Panc1 (cell line): ENCODE data around the gene ITGAL. TPM values are rescaled to one million over a fixed set of nuclear protein-coding genes. Genes with fewer than 3 reads are reported as not detected.
A peak's percentile ranks its signal among the peaks of the same experiment; 100 is the strongest.

Source experiments
- ATAC-seq: fragments of 200-7000 bp; cut with Tn5 transposase; 2 replicates; pipeline ENCODE4 v1.9.1; 2020; ENCODE audit warnings: mild to moderate bottlenecking, moderate library complexity
- BruUV-seq: library from RNA; stranded (reverse); fragments of 400-500 nt; replicated peaks from 2 replicates; lab custom pipeline; 2021; lab: Mats Ljungman, UMichigan
- CTCF ChIA-PET: fragments of 300-600 bp; sonication (Branson Sonifier 250); formaldehyde crosslinking; loops from one replicate; lab custom pipeline; 2022; ENCODE audit warnings: antibody characterized with exemption; lab: Charles Lee
- POLR2A ChIA-PET: fragments of 300-600 bp; sonication (Branson Sonifier 250); formaldehyde crosslinking; loops from one replicate; lab custom pipeline; 2022; ENCODE audit warnings: antibody characterized with exemption; lab: Charles Lee
- DNase-seq: peaks from one replicate; pipeline ENCODE4 v3.0.0-alpha.2; 2010; ENCODE audit warnings: low read depth, low spot score
- H3K27ac ChIP-seq: 2 replicates; pipeline ENCODE4 v1.5.1; 2011; ENCODE audit warnings: mild to moderate bottlenecking, low read length, inconsistent platforms
- H3K27me3 ChIP-seq: fragments of 200-500 bp; sonication (Bioruptor generic); 2 replicates; pipeline ENCODE4 v1.6.0; 2014; ENCODE audit warnings: low read length, inconsistent platforms; ENCODE audit not compliant: control insufficient read depth, insufficient read depth
- H3K36me3 ChIP-seq: fragments of 200-500 bp; sonication (Bioruptor generic); 2 replicates; pipeline ENCODE4 v1.5.1; 2014; ENCODE audit warnings: inconsistent platforms, mild to moderate bottlenecking, low read length, moderate library complexity; ENCODE audit not compliant: control insufficient read depth, insufficient read depth
- H3K4me1 ChIP-seq: 2 replicates; pipeline ENCODE4 v1.5.1; 2011; ENCODE audit warnings: inconsistent platforms, mild to moderate bottlenecking, low read length, moderate library complexity; ENCODE audit not compliant: control insufficient read depth, insufficient read depth
- H3K4me3 ChIP-seq, 2 experiments: 2 replicates each; pipeline ENCODE4 v1.5.1; 2011 to 2012; ENCODE audit warnings: low read depth in 2 of 2, low read length in 2 of 2, mild to moderate bottlenecking in 2 of 2, inconsistent platforms in 1 of 2, moderate library complexity in 1 of 2
- H3K9me3 ChIP-seq: fragments of 200-500 bp; sonication (Bioruptor generic); 2 replicates; pipeline ENCODE4 v1.5.1; 2014; ENCODE audit warnings: low read depth, mild to moderate bottlenecking, inconsistent platforms, low read length, moderate library complexity; ENCODE audit not compliant: control insufficient read depth, insufficient read depth
- POLR2AphosphoS5 ChIP-seq: IDR thresholded peaks from 2 replicates; pipeline ENCODE4 v1.6.1; 2012; ENCODE audit warnings: mild to moderate bottlenecking, low read depth, low read length, moderate library complexity
- REST ChIP-seq, 2 experiments: IDR thresholded peaks; 2 replicates each; pipeline ENCODE4 v1.6.1; 2011 to 2012; ENCODE audit warnings: low read depth in 2 of 2, control low read depth in 1 of 2, low read length in 1 of 2, mild to moderate bottlenecking in 1 of 2, moderate library complexity in 1 of 2; ENCODE audit not compliant: insufficient read depth in 1 of 2
- SIN3A ChIP-seq: IDR thresholded peaks from 2 replicates; pipeline ENCODE4 v1.6.1; 2012; ENCODE audit warnings: low read depth, mild to moderate bottlenecking, low read length, moderate library complexity, borderline replicate concordance; ENCODE audit not compliant: insufficient read depth
- TCF7L2 ChIP-seq: IDR thresholded peaks from 2 replicates; pipeline ENCODE4 v1.6.1; 2011; ENCODE audit warnings: mild to moderate bottlenecking, low read depth, low read length, inconsistent platforms
- in situ Hi-C: cut with HindIII; loops from 2 replicates; pipeline ENCODE4 v1.10.0; 2016; ENCODE audit warnings: low sequenced_read_pairs, low pct_unique_long_range_greater_than_20kb
- intact Hi-C: fragments of 100-400 bp; cut with micrococcal nuclease; formaldehyde crosslinking; loops from one replicate; pipeline ENCODE4 v1.10.0; 2022; ENCODE audit not compliant: unreplicated experiment
- total RNA-seq: library from RNA; stranded (reverse); gene quantifications from one replicate; pipeline ENCODE4 v1.2.1, GENCODE V29; 2021; ENCODE audit not compliant: unreplicated experiment
- TF ChIP-seq, protein P1 (sequence below): fragments of 450-650 bp; IDR thresholded peaks from 2 replicates; pipeline ENCODE4 v1.5.1; 2017; ENCODE audit warnings: mild to moderate bottlenecking

ITGAL gene
- total RNA-seq, 1 experiment from 2014 or later: 0.54 TPM

DNA sequence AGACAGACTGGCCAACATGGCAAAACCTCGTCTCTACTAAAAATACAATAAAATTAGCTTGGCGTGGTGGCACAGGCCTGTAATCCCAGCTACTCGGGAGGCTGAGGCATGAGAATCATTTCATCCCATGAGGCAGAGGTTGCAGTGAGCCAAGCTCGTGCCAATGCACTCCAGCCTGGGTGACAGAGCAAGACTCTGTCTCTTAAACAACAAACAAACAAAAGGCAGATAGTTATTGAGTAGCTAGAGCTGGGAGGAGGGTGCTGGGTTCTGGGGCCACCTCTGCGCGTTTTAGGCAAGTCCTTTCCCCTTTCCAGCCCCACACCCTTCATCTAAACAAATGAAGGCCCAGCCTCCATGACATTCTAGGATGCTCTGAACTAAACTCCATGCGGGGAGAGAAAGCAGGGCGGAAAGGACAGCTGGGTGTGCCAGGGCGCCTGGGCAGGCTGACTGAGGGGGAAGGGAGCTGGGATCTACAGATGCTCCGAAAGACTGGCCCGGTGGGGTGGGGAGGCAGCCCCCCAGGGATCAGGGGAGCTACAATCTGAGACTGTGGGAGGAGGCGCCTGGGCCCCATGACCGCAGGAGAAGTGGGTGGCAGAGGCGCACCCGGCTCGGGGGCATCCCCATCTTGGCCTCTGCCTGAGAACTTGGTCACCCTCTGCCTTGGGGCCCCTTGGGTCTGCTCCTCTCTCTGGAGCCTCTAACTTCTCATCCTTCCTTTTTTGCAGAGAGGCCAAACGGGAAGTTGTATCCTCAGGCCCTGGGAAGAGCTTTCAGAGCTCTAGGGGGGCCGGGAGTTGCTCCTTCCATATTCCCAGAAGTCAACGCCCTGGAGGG is 910 bp downstream of the ITGAL start:
- ATAC-seq: 0 out of 2 replicates have a peak, but pooled peaks have one; percentile 32
- in situ Hi-C loops (no loop called here), intact Hi-C loops (no loop called here)
- ChIA-PET POLR2A (interaction anchor here (0.5 kb wide), 1 partner anchor 19 kb away, joined by 9 read pairs; no protein-coding TSS in a partner anchor), CTCF (interaction anchor here (0.5 kb wide), 1 partner anchor 40 kb away, joined by 4 read pairs; no protein-coding TSS in a partner anchor)
- Histone ChIP-seq H3K27me3 (no peaks in the 10 kb centered on the region), H3K36me3 (no peaks in the 10 kb centered on the region), H3K27ac (no peak overlapping the region), H3K4me3 (no peak overlapping the region), H3K9me3 (no peaks in the 10 kb centered on the region), H3K4me1 (no peaks in the 10 kb centered on the region)
- BruUV-seq: no TSS peak
- TF ChIP-seq REST (IDR thresholded peaks at IDR 0.05; ENCODE audit: insufficient read depth in 1 of 2, low read depth in 2 of 2, low read length in 1 of 2) (no peak), POLR2AphosphoS5 (no peak), TCF7L2 (no peak), SIN3A (no peak)
- TF ChIP-seq, protein P1, sequence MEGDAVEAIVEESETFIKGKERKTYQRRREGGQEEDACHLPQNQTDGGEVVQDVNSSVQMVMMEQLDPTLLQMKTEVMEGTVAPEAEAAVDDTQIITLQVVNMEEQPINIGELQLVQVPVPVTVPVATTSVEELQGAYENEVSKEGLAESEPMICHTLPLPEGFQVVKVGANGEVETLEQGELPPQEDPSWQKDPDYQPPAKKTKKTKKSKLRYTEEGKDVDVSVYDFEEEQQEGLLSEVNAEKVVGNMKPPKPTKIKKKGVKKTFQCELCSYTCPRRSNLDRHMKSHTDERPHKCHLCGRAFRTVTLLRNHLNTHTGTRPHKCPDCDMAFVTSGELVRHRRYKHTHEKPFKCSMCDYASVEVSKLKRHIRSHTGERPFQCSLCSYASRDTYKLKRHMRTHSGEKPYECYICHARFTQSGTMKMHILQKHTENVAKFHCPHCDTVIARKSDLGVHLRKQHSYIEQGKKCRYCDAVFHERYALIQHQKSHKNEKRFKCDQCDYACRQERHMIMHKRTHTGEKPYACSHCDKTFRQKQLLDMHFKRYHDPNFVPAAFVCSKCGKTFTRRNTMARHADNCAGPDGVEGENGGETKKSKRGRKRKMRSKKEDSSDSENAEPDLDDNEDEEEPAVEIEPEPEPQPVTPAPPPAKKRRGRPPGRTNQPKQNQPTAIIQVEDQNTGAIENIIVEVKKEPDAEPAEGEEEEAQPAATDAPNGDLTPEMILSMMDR: no peak
- DNase-seq: no peak

- no peaks in the 10 kb centered on the region for H3K4me1 ChIP-seq
- no TSS peak for BruUV-seq
- H3K36me3 ChIP-seq: no peaks in the 10 kb centered on the region
- CTCF ChIA-PET: no interaction called here
- H3K9me3 ChIP-seq: no peaks in the 10 kb centered on the region
- intact Hi-C loops (no loop called here), in situ Hi-C loops (no loop called here)
- ATAC-seq: no peak
- no peaks in the 10 kb centered on the region for H3K27me3 ChIP-seq
- TF ChIP-seq, protein P1: no peak
- no peak for TF ChIP-seq REST (IDR thresholded peaks at IDR 0.05; ENCODE audit: insufficient read depth in 1 of 2, low read depth in 2 of 2, low read length in 1 of 2)
- no peak for TF ChIP-seq SIN3A
- no peak for TF ChIP-seq POLR2AphosphoS5
- no peak for TF ChIP-seq TCF7L2
- no peak overlapping the region for H3K27ac ChIP-seq
- POLR2A ChIA-PET: interaction anchor here (0.5 kb wide), 1 partner anchor 18 kb away, joined by 9 read pairs; no protein-coding TSS in a partner anchor
- DNase-seq: no peak
- H3K4me3 ChIP-seq: no peak overlapping the region
These were observed 1.5 kb downstream of the ITGAL start for GRCh38 chr16:30474074-30474452.
